HG03045 (cell line): ENCODE measurements around the gene MEAK7.
A peak's percentile ranks its signal among the peaks of the same experiment; 100 is the strongest.

Experiments used
- ATAC-seq: cut with Tn5 transposase; IDR thresholded peaks from one replicate; pipeline ENCODE4 v1.9.1; 2021; ENCODE audit warnings: mild to moderate bottlenecking, moderate library complexity; ENCODE audit not compliant: unreplicated experiment

MEAK7 gene, protein sequence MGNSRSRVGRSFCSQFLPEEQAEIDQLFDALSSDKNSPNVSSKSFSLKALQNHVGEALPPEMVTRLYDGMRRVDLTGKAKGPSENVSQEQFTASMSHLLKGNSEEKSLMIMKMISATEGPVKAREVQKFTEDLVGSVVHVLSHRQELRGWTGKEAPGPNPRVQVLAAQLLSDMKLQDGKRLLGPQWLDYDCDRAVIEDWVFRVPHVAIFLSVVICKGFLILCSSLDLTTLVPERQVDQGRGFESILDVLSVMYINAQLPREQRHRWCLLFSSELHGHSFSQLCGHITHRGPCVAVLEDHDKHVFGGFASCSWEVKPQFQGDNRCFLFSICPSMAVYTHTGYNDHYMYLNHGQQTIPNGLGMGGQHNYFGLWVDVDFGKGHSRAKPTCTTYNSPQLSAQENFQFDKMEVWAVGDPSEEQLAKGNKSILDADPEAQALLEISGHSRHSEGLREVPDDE

DNA sequence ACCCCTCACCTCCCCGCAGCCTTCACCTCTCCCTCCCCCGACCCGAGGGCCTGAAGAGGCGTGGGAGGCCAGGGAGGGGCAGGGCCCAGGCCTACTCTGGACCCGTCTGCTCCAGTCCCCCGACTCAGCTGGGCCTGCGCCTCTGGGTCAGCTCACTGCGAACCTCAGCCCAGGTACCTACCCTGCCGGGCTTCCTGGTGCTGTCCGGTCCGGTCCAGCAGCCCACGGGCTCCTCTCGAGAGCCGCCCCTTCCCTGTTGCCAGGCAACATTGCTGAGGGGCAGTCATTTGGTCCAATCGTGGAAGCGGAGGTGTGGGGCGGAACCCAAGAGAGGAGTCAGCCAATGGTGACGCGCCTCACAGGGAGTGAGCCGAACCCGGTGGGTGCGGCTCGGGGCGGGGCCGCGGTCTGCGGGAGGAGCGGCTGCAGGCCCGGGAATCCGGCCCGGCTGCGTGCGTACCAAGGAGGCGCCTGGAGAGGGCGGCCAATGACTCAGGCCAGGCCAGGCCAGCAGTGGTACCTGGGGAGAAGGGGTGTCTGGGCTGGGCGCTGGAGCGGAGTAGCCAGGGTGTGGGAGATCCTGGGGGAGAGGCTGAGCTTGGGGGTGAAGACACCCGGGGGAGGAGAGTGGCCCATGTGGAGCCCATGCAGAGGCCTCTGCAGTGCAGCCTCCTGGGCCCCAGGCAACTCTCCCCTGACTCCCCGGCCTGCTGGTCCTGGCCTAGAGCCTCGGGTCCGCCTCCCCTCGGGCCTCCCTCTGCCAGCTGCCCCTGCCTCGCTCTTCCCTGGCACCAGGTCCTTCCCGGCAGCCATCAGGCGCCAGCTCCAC, at the start of gene MEAK7:
Gene MEAK7, minus strand, starts transcription at position 240 of the 829 bp plus-strand sequence. CDS start 6,573 bp downstream, outside the sequence.
- peak; percentile 98 for ATAC-seq

- no peak for ATAC-seq
Measured at GRCh38 chr16:84553873-84554399, 49.5 kb upstream of the MEAK7 start.

DNA sequence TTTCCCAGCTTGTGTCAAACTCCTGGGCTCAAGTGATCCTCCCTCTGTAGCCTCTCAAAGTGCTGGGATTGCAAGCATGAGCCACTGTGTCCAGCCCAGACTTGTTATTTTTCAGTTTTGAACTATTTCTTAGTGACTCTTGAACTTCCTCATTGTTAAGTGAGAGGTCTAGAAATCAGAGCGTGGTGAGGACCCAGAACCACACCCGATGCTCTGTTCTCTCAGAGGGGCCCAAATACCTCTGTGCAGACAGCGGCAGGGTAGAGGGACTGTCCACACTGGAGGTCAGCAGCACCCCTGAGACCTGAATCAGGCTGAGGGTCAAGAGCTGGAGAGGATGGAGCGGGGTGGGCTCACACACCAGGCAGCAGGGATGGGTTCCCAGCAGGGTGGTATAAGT, 47.7 kb upstream of the MEAK7 start:
- ATAC-seq = no peak

DNA sequence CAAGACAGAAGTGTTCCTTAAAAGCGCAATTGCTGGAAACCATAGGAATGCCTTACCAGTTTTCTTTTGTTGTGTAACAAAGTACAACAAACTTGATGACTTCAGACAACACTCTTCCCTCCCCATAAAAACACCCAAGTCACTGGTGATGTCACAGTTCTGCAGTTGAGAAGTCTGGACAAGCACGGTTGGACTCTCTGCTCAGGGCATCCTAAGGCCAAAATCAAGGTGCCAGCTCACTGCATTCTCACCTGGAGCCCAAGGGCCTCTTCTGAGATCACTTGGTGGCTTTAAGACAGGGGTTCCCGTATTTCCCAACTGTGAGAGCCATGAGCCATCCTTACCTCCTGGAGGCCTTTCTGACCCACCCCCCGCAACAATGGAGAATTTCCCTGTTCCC, 45.6 kb upstream of the MEAK7 start:
- ATAC-seq = no peak

- no peak for ATAC-seq
Measured at GRCh38 chr16:84548971-84549844, 44.7 kb upstream of the MEAK7 start.

GRCh38 chr16:84548508-84548907, 44.0 kb upstream of the MEAK7 start:
- ATAC-seq = no peak

DNA sequence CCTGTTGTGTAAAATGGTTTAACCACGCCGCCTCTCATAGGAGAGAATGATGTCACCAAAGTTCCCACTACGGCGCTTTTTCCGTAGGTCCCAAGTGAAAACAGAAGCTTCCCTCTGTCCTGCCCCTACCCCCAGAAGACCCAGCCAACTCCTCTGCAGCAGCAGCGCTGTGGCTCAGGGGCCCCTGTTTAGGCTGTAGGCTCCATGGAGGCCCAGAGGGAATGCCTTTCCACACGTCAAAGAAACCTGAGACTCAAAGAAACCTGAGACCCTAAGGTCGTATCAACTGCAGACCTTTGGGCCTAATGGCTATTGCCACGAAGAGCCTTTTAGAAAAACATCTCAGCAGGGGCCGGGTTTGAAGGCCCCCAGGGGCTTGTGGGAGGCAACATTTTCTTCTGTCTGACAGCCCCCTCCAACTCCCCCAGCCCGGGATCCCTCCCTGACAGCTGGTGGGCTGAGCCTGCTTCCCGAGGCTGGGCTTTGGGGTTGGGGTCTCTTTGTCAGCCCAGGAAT, 43.1 kb upstream of the MEAK7 start:
- no peak for ATAC-seq

- no peak for ATAC-seq
Measured at GRCh38 chr16:84546669-84547545, 42.4 kb upstream of the MEAK7 start.

DNA sequence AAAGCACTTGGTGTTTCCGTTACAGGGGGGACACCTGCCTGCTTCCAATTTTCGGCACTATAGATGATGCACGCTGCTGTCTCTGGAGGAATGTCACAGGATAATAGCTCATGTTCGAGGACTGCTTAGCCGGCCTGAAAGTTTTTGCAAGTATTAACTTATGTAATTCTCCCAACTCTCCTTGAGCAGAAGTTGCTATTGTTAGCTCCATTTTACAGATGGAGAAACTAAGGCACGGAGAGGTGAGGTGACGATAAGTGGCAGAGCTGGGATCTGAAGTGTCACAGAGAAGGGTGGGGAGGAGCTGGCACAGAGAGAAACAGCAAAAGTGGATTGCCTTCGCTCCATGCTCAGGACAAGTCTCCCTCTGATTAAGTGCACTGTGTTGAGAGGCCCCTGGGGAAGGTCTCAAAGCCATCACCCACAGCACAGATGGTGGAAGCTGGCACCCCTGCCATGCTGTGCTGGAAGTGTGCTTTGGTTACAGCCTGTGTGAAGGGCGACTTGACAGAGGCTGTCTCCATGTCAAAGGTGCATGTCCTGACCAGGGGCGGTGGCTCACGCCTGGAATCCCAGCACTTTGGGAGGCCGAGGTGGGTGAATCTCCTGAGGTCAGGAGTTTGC, 40.8 kb upstream of the MEAK7 start:
- no peak for ATAC-seq

- ATAC-seq = no peak
Measured at GRCh38 chr16:84544031-84544773, 39.7 kb upstream of the MEAK7 start.

DNA sequence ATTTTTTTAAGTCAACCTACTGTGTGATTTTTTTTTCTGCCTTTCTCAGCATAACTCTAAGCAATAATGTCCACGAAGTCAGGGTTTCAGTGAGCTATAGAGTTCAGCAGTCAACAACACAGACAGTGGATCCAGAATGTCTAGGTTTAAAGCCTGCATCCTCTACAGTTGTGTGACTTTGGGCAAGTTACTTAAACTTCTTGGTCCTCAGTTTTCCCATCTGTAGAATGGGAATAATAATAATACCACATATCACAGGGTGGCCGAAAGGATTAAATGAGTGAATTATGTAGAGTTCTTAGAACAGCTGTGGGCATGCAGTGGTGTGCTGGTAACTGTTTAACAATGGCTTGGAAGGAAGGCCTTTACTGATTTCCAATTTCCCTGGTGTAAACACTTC, 38.8 kb upstream of the MEAK7 start:
- ATAC-seq = no peak

- ATAC-seq = no peak
Measured at GRCh38 chr16:84541999-84542817, 37.7 kb upstream of the MEAK7 start.

DNA sequence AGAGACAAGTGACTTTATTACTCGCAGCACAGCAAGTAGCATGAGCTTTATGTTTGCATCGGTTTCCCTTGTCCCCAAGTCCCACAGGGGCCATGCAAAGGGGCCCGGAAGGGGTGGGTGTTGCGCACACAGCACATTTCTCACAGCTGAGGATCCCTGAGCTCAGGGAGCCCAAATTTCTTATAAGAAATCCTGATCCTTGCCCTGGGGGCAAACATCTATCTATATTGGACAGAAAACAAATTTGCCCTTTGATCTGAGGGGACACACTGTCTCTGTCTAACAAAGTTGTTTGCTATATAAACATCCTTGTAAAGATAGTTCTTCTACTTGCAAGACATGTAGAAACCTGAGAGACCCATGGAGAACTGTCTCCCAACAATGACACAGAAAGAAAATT, 35.7 kb upstream of the MEAK7 start:
- ATAC-seq = no peak

DNA sequence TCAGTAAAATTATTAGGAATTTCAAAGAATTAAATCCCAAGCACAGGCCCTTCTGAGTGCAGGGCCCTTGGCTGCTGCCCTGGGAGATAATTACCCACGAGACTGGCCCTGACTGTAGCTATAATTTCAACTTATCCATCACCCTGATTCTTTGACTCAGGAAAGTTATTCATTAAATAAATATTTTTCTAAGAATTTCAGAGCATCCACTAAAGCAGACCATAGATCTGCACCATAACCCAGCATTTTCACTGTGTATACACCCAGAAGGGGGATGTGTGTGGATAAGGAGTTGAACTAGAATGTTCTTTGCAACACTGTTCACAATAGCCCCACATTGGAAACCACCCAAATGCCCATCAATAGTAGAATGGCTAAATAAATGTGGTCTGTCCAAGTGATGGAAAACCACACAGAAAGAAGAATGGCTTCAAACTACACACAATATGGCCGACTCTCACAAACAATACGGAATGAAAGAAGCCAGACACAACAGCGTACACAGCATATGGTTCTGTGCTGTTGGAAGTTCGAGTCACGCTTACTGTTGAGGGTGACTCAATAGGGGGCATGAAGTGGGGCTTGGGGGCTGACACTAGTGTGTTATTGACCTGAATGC, 33.9 kb upstream of the MEAK7 start:
- no peak for ATAC-seq

- no peak for ATAC-seq
Measured at GRCh38 chr16:84537491-84538151, 33.2 kb upstream of the MEAK7 start.

DNA sequence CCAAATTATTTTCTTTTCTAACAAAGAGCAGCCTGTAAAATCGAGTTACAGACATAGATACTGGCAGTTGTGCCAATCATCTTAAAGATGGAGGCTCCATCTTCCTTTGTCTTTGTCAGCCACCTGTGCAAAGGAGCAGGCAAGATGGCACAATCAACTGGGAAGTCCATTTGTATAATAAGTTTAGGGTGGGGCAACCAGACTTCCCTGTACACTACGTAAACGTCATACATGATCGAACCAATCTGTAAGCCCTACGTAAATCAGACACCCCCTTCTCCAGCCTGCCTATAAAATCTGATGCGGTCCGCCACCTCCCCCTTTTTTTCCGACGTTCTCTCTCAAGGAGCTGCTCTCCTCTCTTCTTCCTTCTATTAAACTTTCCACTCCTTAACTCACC, 31.4 kb upstream of the MEAK7 start:
- ATAC-seq = no peak

GRCh38 chr16:84535408-84535807, 30.9 kb upstream of the MEAK7 start:
- ATAC-seq = no peak
